ENCODE results near the gene CD300A. TPM values are rescaled to one million over a fixed set of nuclear protein-coding genes. Genes with fewer than 3 reads are reported as not detected.
"Not testable (repeated sequence)": the region's sequence is repeated elsewhere in the genome, so short reads cannot be mapped to it uniquely, and the experiment has no call there.

Gene CD300A
- total RNA-seq, 1 experiment from 2014 or later: not detected

DNA sequence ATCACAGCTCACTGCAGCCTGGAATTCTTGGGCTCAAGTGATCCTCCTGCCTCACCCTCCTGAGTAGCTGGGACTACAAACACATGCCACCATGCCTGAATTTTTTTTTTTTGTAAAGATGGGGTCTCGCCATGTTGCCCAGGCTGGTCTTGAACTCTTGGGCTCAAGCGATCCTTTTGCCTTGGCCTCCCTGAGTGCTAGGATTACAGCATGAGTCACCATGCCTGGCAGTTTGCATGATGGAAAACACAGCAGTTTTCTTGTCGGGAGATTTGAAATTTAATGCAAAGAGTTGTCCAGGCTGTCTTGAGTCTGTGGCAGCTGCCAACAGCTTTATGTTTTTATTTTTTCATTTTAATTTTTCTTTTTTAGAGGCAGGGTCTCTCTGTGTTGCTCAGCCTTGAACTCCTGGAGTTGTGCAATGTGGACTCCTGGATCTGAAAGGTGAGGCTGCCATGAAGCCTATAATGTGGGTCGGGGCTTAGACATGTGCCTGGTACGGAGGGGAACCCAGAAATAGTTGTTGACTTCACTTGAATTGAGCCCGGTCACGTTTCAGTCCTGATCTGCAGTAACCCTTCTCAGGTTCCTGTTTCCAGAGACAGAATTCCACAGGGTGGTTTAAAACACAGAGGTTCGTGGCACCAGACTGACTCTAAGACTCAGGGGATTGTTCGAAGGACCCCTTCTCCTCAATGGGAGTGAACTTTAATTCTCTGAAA, 18.7 kb downstream of the CD300A start:
- no peak for DNase-seq (ENCODE audit: low read depth in 1 of 2, low spot score in 2 of 2)
- no peak overlapping the region for H3K4me3 ChIP-seq
- no peak overlapping the region for H3K27ac ChIP-seq
- peaks cover 13% of the 10 kb centered on the region; the same call in 1 of the 2 replicates for H3K27me3 ChIP-seq (replicated peaks)
- H3K4me1 ChIP-seq (replicated peaks): no peaks in the 10 kb centered on the region
- no peaks in the 10 kb centered on the region for H3K36me3 ChIP-seq
- H3K9me3 ChIP-seq (replicated peaks): 0 out of 2 replicates have a peak, but pooled peaks cover 3% of the 10 kb centered on the region

DNA sequence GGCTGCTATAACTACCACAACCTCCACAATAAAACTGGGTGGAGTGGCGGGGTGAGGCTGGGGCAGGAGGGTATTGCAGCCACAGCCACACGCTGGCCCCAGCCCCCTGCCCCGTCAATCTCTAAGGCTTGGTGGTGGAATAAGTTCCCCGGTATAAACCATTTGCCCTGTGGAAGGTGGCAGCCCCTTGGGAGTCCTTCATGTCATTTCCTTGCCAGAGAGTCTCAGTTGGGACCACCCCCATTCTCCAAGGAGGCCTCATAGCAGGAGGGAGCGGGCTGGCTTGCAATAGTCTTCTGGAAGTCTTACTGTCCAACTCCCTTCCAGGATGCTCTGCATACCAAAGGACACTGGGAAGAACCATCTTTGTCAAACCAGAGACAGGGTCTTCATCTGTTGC, 19.4 kb downstream of the CD300A start:
- Histone ChIP-seq H3K36me3 (no peaks in the 10 kb centered on the region), H3K4me1 (replicated peaks) (no peaks in the 10 kb centered on the region), H3K27me3 (replicated peaks) (peaks cover 13% of the 10 kb centered on the region; the same call in 1 of the 2 replicates), H3K9me3 (replicated peaks) (0 out of 2 replicates have a peak, but pooled peaks cover 3% of the 10 kb centered on the region), H3K4me3 (no peak overlapping the region), H3K27ac (no peak overlapping the region)
- no peak for DNase-seq (ENCODE audit: low read depth in 1 of 2, low spot score in 2 of 2)

DNA sequence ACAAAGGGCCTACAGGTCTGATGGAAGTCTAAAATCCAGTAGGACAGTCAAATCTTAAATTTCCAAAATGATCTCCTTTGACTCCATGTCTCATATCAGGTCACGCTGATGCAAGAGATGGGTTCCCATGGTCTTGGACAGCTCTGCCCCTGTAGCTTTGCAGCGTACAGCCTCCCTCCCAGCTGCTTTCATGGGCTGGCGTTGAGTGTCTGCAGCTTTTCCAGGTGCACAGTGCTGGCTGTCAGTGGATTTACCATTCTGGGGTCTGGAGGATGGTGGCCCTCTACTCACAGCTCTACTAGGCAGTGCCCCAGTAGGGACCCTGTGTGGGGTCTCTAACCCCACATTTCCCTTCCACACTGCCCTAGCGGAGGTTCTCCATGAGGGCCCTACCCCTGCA, 21.8 kb downstream of the CD300A start:
- DNase-seq (ENCODE audit: low read depth in 1 of 2, low spot score in 2 of 2): not testable (repeated sequence)

DNA sequence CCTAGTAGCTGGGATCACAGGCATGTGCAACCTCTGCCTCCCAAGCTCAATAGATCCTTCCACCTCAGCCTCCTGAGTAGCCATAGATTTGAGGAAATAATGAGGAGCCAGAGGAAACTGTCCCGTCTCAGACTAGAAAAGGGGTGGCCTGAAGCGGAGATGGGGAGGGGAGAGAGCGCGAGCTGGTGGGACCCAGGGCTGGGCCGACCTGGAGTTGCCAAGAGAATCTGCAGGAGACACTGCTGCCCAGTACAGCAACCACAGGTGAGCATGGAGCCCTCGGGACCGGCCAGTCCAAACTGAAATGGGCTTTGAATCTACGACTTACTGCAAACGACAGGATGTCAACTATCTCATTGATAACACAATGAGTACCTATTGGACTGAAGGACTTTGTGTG, 24.3 kb downstream of the CD300A start:
- Histone ChIP-seq H3K27me3 (replicated peaks) (peaks cover 6% of the 10 kb centered on the region; the same call in 1 of the 2 replicates), H3K4me1 (replicated peaks) (no peaks in the 10 kb centered on the region), H3K27ac (no peak overlapping the region), H3K9me3 (replicated peaks) (0 out of 2 replicates have a peak, but pooled peaks cover 3% of the 10 kb centered on the region), H3K36me3 (no peaks in the 10 kb centered on the region), H3K4me3 (no peak overlapping the region)
- DNase-seq (ENCODE audit: low read depth in 1 of 2, low spot score in 2 of 2): no peak

More for the DNA sequence above, 21.8 kb downstream of the CD300A start:
- H3K36me3 ChIP-seq; H3K27ac ChIP-seq; H3K4me3 ChIP-seq; H3K4me1 ChIP-seq (replicated peaks); H3K9me3 ChIP-seq (replicated peaks): not testable (repeated sequence)
- H3K27me3 ChIP-seq (replicated peaks): peaks cover 16% of the 10 kb centered on the region; the same call in 1 of the 2 replicates

DNA sequence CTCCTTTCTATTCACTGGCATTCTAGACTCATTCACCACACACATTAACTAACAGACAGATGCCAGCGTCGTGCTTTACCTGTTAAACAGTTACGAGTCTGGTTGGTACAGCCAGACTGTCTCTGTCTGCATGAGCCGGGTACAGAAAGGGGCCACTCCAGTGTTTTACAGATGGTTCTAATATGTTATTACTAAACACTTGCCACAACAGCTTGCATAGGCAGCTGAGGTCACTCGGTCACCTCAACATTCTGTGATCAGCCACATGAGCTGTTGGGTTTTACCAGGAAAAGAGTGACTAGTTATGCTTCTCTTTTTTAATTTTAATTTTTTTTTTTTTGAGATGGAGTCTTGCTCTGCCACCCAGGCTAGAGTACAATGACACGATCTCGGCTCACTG, 25.2 kb downstream of the CD300A start:
- H3K27ac ChIP-seq: no peak overlapping the region
- DNase-seq (ENCODE audit: low read depth in 1 of 2, low spot score in 2 of 2): no peak

DNA sequence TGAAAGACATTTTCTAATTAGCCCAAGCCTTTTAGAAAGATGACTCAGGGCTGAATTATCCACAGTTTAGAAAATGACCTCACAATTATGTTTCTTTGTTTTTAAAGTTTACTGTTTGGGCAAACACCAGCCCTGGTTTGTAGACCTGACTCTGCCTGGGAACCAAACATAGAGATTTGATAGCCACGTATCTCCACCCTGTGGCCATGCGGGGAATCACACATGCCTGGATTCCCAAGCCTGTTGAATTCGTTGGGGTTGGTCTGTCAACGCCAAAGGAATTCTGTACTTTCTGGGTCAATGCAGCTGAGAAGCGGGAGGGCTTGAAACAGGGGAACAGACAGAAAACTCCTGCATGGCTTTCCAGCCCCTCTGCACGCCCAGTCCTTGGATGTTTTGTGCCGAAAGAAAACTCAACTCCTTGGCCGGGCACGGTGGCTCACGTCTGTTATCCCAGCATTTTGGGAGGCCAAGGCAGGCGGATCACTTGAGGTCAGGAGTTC, 26.9 kb downstream of the CD300A start:
- peak; percentile 59 to 73 for DNase-seq (ENCODE audit: low read depth in 1 of 2, low spot score in 2 of 2)
- no peaks in the 10 kb centered on the region for H3K36me3 ChIP-seq
- no peaks in the 10 kb centered on the region for H3K4me1 ChIP-seq (replicated peaks)
- peaks cover 4% of the 10 kb centered on the region; the same call in 1 of the 2 replicates for H3K27me3 ChIP-seq (replicated peaks)
- H3K27ac ChIP-seq: no peak overlapping the region
- no peak overlapping the region for H3K4me3 ChIP-seq
- no peaks in the 10 kb centered on the region for H3K9me3 ChIP-seq (replicated peaks)

More for the DNA sequence above, 25.2 kb downstream of the CD300A start:
- H3K4me3 ChIP-seq: no peak overlapping the region
- no peaks in the 10 kb centered on the region for H3K36me3 ChIP-seq
- H3K4me1 ChIP-seq (replicated peaks): no peaks in the 10 kb centered on the region
- H3K27me3 ChIP-seq (replicated peaks): peaks cover 4% of the 10 kb centered on the region; the same call in 1 of the 2 replicates
- no peaks in the 10 kb centered on the region for H3K9me3 ChIP-seq (replicated peaks)

DNA sequence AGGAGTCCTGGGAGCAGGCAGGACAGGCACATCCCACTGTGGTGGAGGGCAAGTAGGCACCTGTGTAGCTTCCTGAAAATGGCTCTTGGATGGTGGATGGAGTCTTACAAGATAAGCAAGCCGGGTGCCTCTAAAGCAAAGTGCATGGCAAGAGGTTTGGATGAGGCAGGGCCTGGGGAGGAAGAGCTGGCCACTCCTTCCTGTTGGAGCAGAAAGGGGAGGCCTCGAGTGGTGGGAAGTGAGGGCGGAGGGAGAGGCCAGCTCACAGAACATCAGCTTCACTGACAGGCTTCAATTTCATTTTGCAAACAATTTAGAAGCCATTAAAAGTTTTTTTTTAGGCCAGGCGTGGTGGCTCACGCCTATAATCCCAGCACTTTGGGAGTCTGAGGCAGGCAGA, 31.0 kb downstream of the CD300A start:
- no peak for DNase-seq (ENCODE audit: low read depth in 1 of 2, low spot score in 2 of 2)
- H3K9me3 ChIP-seq (replicated peaks): no peaks in the 10 kb centered on the region
- H3K27me3 ChIP-seq (replicated peaks): no peaks in the 10 kb centered on the region
- H3K27ac ChIP-seq: no peak overlapping the region
- no peaks in the 10 kb centered on the region for H3K4me1 ChIP-seq (replicated peaks)
- no peaks in the 10 kb centered on the region for H3K36me3 ChIP-seq
- no peak overlapping the region for H3K4me3 ChIP-seq

DNA sequence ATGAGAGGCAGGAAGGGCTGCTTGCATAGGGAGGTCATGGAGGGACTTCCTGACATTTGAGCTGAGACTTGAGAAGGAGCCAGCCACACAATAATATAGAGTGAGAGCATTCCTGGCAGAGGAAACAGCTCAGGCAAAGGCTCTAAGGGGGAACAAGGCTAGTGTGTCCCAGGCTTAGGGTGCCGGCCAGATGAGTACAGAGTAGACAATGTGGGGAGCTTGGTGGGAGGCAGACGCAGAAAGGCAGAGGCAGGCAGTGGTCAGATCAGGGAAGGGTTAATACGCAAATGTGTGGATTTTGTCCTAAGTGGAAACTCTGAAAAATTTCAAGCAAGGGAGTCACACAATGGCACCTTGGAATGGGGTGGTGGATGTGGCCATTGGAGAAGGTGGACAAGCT, 33.6 kb downstream of the CD300A start:
- no peak for DNase-seq (ENCODE audit: low read depth in 1 of 2, low spot score in 2 of 2)
- Histone ChIP-seq H3K36me3 (no peaks in the 10 kb centered on the region), H3K27me3 (replicated peaks) (peaks cover 4% of the 10 kb centered on the region; the same call in 1 of the 2 replicates), H3K27ac (no peak overlapping the region), H3K4me3 (no peak overlapping the region), H3K4me1 (replicated peaks) (no peaks in the 10 kb centered on the region), H3K9me3 (replicated peaks) (no peaks in the 10 kb centered on the region)

DNA sequence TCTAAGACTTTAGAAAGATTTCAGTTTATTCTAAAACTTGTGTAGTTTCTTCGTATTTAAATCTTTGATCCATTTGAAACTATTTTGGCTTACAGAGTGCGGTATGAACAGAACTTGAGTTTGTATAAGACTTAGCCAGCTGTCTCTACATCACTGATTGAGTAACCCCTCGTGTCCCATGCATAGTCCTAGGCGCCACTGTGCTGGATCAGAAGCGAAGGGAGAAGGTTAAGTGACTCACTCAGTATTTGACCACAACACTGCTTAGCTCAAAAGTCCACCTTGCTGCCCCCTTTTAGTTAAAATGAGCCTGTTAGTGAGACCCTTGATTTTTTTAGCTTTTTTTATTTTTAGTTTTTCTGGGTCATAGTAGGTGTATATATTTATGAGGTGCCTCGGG, 36.4 kb downstream of the CD300A start:
- no peaks in the 10 kb centered on the region for H3K36me3 ChIP-seq
- DNase-seq (ENCODE audit: low read depth in 1 of 2, low spot score in 2 of 2): no peak
- no peak overlapping the region for H3K27ac ChIP-seq
- no peak overlapping the region for H3K4me3 ChIP-seq
- peaks cover 20% of the 10 kb centered on the region for H3K27me3 ChIP-seq (replicated peaks)
- no peaks in the 10 kb centered on the region for H3K4me1 ChIP-seq (replicated peaks)
- H3K9me3 ChIP-seq (replicated peaks): no peaks in the 10 kb centered on the region

DNA sequence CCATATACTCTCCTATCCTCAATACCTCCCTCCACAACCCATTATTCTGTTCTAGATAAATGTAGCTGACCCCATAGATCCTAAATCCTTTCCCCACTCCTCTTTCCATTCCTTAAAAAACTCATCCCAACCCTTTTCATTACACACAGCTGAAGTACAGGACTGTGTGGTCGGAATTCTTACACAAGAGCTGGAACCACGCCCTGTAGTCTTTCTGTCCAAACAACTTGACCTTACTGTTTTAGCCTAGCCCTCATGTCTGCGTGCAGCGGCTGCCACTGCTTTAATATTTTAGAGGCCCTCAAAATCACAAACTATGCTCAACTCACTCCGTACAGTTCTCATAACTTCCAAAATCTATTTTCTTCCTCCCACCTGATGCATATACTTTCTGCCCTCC, 37.5 kb downstream of the CD300A start:
- H3K4me3 ChIP-seq; H3K4me1 ChIP-seq (replicated peaks); H3K9me3 ChIP-seq (replicated peaks); H3K27ac ChIP-seq; H3K36me3 ChIP-seq: not testable (repeated sequence)
- DNase-seq (ENCODE audit: low read depth in 1 of 2, low spot score in 2 of 2): peak in 1 of 2 experiments; percentile 3
- peaks cover 21% of the 10 kb centered on the region for H3K27me3 ChIP-seq (replicated peaks)

DNA sequence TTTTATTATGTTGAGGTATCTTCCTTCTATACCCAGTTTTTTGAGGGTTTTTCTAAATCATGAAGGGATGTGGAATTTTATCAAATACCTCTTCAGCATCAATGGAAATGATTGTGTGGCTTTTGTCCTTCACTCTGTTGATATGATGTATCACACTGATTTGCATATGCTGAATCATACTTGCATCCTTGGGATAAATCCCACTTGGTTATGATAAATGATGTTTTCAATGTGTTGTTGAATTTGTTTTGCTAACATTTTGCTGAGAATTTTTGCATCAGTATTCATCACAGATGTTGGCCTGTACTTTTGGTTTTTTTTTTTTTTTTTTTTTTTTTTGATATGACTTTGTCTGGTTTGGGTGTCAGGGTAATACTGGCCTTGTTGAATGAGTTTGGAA, 41.7 kb downstream of the CD300A start:
- Histone ChIP-seq H3K4me3 (no peak overlapping the region), H3K36me3 (no peaks in the 10 kb centered on the region), H3K4me1 (replicated peaks) (no peaks in the 10 kb centered on the region), H3K9me3 (replicated peaks) (no peaks in the 10 kb centered on the region), H3K27ac (no peak overlapping the region), H3K27me3 (replicated peaks) (peaks cover 17% of the 10 kb centered on the region)
- no peak for DNase-seq (ENCODE audit: low read depth in 1 of 2, low spot score in 2 of 2)

DNA sequence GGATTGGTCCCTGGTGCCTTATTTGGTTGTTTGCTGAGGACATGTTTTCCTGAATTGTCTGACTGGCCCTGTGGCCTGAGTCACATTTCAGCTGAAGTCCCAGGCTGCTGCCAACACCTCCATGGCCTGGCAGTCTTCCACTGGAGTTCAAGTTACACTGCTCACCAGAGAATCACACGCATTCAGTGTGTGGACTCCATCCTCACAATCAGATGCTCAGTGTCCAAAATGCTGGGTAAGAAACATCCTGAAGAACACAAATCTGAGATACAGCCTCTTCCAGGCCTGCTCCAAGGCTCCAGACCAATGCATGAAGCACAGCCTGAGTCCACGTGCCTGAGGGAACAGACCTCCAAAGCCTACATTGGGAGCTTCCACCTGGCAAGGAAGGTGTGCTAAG, 45.6 kb downstream of the CD300A start:
- peaks cover 2% of the 10 kb centered on the region; the same call in 1 of the 2 replicates for H3K9me3 ChIP-seq (replicated peaks)
- no peaks in the 10 kb centered on the region for H3K36me3 ChIP-seq
- H3K27me3 ChIP-seq (replicated peaks): peaks cover 8% of the 10 kb centered on the region; the same call in 1 of the 2 replicates
- H3K4me3 ChIP-seq: no peak overlapping the region
- H3K27ac ChIP-seq: no peak overlapping the region
- no peaks in the 10 kb centered on the region for H3K4me1 ChIP-seq (replicated peaks)
- DNase-seq (ENCODE audit: low read depth in 1 of 2, low spot score in 2 of 2): no peak

DNA sequence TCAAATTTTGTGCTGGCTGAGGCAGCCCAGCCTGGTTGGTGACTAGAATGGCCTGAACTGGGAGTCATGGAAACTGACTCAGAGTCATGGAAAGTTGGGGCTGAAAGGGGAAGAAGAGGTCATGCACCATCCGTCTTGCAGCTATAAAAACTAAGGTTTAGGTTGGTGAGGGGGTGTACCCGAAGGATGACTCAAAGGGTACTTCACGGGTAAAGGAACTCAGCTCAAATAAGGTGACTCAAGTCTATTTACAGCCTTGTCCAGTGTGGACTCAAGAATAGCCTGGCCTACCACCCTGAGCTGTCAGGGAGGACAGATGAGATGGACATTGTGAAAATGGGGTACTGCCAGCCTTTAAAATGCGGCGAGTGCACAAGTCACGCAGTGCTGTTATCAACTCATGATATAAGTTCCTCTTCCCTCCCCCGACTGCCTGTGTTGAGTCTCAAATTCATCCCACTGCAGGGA, 46.2 kb downstream of the CD300A start:
- DNase-seq (ENCODE audit: low read depth in 1 of 2, low spot score in 2 of 2): no peak
- Histone ChIP-seq H3K27me3 (replicated peaks) (peaks cover 3% of the 10 kb centered on the region; the same call in 1 of the 2 replicates), H3K36me3 (no peaks in the 10 kb centered on the region), H3K4me3 (no peak overlapping the region), H3K27ac (no peak overlapping the region), H3K9me3 (replicated peaks) (peaks cover 2% of the 10 kb centered on the region; the same call in 1 of the 2 replicates), H3K4me1 (replicated peaks) (no peaks in the 10 kb centered on the region)

DNA sequence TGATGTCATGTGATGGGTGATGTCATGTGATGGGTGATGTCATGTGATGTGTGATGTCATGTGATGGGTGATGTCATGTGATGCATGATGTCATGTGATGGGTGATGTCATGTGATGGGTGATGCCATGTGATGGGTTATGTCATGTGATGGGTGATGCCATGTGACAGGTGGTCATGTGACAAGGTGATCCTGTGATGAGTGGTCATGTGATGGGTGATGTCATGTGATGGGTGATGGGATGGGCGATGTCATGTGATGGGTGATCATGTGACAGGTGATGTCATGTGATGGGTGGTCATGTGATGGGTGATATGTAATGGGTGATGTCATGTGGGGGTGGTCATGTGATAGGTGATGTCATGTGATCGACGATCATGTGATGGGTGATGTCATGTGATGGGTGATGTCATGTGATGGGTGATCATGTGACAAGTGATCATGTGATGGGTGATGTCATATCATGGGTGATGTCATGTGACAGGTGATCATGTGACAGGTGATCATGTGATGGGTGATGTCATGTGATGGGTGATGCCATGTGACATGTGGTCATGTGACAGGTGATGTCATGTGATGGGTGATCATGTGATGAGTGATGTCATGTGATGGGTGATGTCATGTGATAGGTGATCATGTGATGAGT, 47.7 kb downstream of the CD300A start:
- DNase-seq (ENCODE audit: low read depth in 1 of 2, low spot score in 2 of 2): no peak
- Histone ChIP-seq H3K4me1 (replicated peaks) (no peaks in the 10 kb centered on the region), H3K36me3 (no peaks in the 10 kb centered on the region), H3K27me3 (replicated peaks) (no peaks in the 10 kb centered on the region), H3K9me3 (replicated peaks) (peaks cover 2% of the 10 kb centered on the region; the same call in 1 of the 2 replicates), H3K27ac (no peak overlapping the region), H3K4me3 (no peak overlapping the region)
